ENCODE results near the gene ANOS1. TPM values are rescaled to one million over a fixed set of nuclear protein-coding genes. Genes with fewer than 3 reads are reported as not detected.
"Not testable (repeated sequence)": the region's sequence is repeated elsewhere in the genome, so short reads cannot be mapped to it uniquely, and the experiment has no call there.

ANOS1 gene
- total and polyA plus RNA-seq, 2 donors (not counting 1 experiment from before 2014, with no cell fraction given), result under 0.01 to 0.07 TPM

DNA sequence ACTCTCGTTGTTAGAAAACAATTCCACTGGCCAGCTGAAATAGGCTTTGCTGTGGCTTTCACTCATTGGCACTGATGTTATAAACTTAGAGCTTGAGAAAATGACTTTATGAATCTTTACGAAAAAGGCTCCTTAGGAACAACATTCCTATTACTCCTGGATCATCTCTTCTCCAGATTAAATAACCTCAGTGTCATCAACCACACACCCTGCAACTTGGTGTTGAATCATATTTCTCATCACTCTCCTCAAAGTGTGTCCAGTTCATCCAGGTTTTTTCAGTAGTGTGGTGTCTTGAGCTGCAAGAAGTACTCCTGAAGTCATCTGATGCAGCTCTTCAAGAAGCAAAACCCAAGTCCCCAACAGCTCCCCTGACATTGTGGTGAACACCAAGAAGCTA is 28.1 kb upstream of the ANOS1 start:
- peak in 1 of 2 donors; percentile 53 for DNase-seq (ENCODE audit: low read depth in 2 of 2)
- no peak overlapping the region for H3K27ac ChIP-seq (ENCODE audit: insufficient read depth, low read length)

DNA sequence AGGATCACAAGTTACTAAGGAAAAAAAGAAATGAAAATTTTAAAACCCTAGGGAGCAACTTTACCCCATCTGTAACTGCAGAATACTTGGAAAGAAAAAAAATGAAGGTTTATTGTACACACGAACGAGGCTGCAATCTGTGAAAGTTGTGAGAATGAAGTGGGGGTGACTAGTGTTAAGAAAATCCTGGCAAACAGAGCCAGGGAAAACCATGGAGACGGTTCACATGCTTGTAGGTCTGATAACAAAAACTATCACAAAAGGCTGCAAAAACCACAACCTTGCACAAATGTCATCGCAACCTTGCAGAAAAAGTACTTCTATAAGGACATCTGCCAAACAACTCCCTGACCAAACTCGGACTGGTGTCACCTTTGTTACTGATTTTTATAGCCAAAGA is 26.8 kb upstream of the ANOS1 start:
- not testable (repeated sequence) for H3K79me2 ChIP-seq (ENCODE audit: control insufficient read depth, insufficient read depth, low read length); H4K20me1 ChIP-seq (ENCODE audit: control insufficient read depth, extremely low read depth, insufficient read depth, low read length); H3K36me3 ChIP-seq (ENCODE audit: control insufficient read depth, insufficient read depth, low read length); H3K9ac ChIP-seq (ENCODE audit: insufficient read depth, low read length); H2AFZ ChIP-seq (ENCODE audit: low read length); H3K4me3 ChIP-seq (replicated peaks in 1 of 4; ENCODE audit: control extremely low read depth in 1 of 4, insufficient read depth in 1 of 4, low read depth in 3 of 4, low read length in 4 of 4); H3K27ac ChIP-seq (ENCODE audit: insufficient read depth, low read length); H3K27me3 ChIP-seq (ENCODE audit: control insufficient read depth, insufficient read depth, low read length); H3K9me3 ChIP-seq (ENCODE audit: control insufficient read depth, insufficient read depth, low read depth, low read length); H3K4me1 ChIP-seq (ENCODE audit: control insufficient read depth, extremely low read depth, insufficient read depth, low read length); H3K4me2 ChIP-seq (ENCODE audit: extremely low read depth, insufficient read depth, low read length)
- DNase-seq (ENCODE audit: low read depth in 2 of 2), result peak in 1 of 2 donors; percentile 69

More for the DNA sequence above, 28.1 kb upstream of the ANOS1 start:
- H2AFZ ChIP-seq (ENCODE audit: low read length), result no peak overlapping the region
- no peaks in the 10 kb centered on the region for H3K4me1 ChIP-seq (ENCODE audit: control insufficient read depth, extremely low read depth, insufficient read depth, low read length)
- no peak overlapping the region for H3K4me2 ChIP-seq (ENCODE audit: extremely low read depth, insufficient read depth, low read length)
- H3K9ac ChIP-seq (ENCODE audit: insufficient read depth, low read length), result no peak overlapping the region
- no peaks in the 10 kb centered on the region for H4K20me1 ChIP-seq (ENCODE audit: control insufficient read depth, extremely low read depth, insufficient read depth, low read length)
- no peaks in the 10 kb centered on the region for H3K9me3 ChIP-seq (ENCODE audit: control insufficient read depth, insufficient read depth, low read depth, low read length)
- no peaks in the 10 kb centered on the region for H3K27me3 ChIP-seq (ENCODE audit: control insufficient read depth, insufficient read depth, low read length)
- no peaks in the 10 kb centered on the region for H3K36me3 ChIP-seq (ENCODE audit: control insufficient read depth, insufficient read depth, low read length)
- no peak overlapping the region for H3K4me3 ChIP-seq (replicated peaks in 1 of 4; ENCODE audit: control extremely low read depth in 1 of 4, insufficient read depth in 1 of 4, low read depth in 3 of 4, low read length in 4 of 4)
- TF ChIP-seq EZH2 (IDR thresholded peaks at IDR 0.05; ENCODE audit: low read length, missing control alignments), result no peak
- TF ChIP-seq, protein P1, sequence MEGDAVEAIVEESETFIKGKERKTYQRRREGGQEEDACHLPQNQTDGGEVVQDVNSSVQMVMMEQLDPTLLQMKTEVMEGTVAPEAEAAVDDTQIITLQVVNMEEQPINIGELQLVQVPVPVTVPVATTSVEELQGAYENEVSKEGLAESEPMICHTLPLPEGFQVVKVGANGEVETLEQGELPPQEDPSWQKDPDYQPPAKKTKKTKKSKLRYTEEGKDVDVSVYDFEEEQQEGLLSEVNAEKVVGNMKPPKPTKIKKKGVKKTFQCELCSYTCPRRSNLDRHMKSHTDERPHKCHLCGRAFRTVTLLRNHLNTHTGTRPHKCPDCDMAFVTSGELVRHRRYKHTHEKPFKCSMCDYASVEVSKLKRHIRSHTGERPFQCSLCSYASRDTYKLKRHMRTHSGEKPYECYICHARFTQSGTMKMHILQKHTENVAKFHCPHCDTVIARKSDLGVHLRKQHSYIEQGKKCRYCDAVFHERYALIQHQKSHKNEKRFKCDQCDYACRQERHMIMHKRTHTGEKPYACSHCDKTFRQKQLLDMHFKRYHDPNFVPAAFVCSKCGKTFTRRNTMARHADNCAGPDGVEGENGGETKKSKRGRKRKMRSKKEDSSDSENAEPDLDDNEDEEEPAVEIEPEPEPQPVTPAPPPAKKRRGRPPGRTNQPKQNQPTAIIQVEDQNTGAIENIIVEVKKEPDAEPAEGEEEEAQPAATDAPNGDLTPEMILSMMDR (conservative IDR thresholded peaks at IDR 0.05 in 1 of 2, IDR thresholded peaks at IDR 0.05 in 1 of 2; ENCODE audit: low read depth in 1 of 2, low read length in 2 of 2), result no peak
- no peaks in the 10 kb centered on the region for H3K79me2 ChIP-seq (ENCODE audit: control insufficient read depth, insufficient read depth, low read length)

DNA sequence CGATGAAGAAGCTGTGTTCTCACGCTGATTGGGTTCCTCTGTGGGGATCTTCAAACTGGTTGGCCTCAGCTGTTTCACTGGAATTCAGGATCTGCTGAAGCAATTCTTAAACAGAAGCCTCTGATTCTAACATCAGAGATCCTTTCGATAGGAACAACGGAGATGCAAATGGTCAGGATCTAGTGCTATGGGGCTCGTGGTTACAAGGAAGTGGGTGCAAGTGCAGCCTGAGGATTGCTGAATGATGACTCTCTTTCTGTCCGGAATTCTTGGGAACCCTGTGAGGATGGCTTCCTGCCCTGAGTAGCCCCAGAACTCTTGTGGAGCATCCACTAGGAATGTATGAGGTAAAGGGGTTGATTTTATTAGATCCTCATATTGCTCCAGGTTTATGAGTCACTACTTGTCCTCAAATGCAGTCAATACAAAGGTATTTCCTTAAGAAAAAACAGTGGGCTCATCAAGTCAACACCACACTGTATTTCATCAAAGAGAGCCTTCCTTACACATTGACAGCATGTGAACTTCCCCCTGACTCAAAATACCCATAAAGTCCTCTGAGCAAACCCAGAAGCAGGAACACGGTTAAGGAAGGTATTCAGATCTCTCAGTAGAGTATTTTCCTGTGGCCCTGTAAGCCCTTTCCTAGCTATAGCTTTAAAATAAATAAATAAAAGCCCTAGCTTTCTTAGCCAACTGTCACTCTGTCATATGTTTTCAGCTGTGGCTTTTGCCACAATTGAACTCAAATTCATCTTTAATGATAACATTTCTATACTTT is 25.9 kb upstream of the ANOS1 start:
- H3K9me3 ChIP-seq (ENCODE audit: control insufficient read depth, insufficient read depth, low read depth, low read length); H3K36me3 ChIP-seq (ENCODE audit: control insufficient read depth, insufficient read depth, low read length); H4K20me1 ChIP-seq (ENCODE audit: control insufficient read depth, extremely low read depth, insufficient read depth, low read length); H3K27me3 ChIP-seq (ENCODE audit: control insufficient read depth, insufficient read depth, low read length); H3K79me2 ChIP-seq (ENCODE audit: control insufficient read depth, insufficient read depth, low read length); H2AFZ ChIP-seq (ENCODE audit: low read length); H3K4me2 ChIP-seq (ENCODE audit: extremely low read depth, insufficient read depth, low read length); H3K4me3 ChIP-seq (replicated peaks in 1 of 4; ENCODE audit: control extremely low read depth in 1 of 4, insufficient read depth in 1 of 4, low read depth in 3 of 4, low read length in 4 of 4); H3K27ac ChIP-seq (ENCODE audit: insufficient read depth, low read length); H3K4me1 ChIP-seq (ENCODE audit: control insufficient read depth, extremely low read depth, insufficient read depth, low read length); H3K9ac ChIP-seq (ENCODE audit: insufficient read depth, low read length): not testable (repeated sequence)
- peak in 1 of 2 donors; percentile 84 for DNase-seq (ENCODE audit: low read depth in 2 of 2)

DNA sequence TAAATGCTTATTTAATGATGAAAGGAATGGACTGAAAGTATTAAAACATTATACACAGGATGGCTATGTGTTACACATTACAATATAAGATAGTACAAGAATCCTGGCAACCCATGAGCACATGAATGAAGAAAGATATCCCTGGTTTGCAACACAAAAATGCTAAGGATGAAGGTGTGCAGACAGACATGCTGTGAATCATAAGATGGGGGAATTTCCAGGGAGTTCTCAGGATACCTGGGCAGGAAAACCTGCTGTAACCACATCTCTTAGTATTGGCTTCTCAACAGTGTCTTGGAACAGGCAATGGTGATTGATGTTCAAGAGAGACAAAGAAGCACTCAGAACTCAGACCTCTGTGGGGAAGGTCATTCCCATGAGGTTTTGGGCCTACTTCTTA is 23.9 kb upstream of the ANOS1 start:
- Histone ChIP-seq H3K36me3 (ENCODE audit: control insufficient read depth, insufficient read depth, low read length) (no peaks in the 10 kb centered on the region), H3K79me2 (ENCODE audit: control insufficient read depth, insufficient read depth, low read length) (no peaks in the 10 kb centered on the region), H3K4me3 (replicated peaks in 1 of 4; ENCODE audit: control extremely low read depth in 1 of 4, insufficient read depth in 1 of 4, low read depth in 3 of 4, low read length in 4 of 4) (no peak overlapping the region), H3K4me1 (ENCODE audit: control insufficient read depth, extremely low read depth, insufficient read depth, low read length) (no peaks in the 10 kb centered on the region), H3K27ac (ENCODE audit: insufficient read depth, low read length) (no peak overlapping the region), H4K20me1 (ENCODE audit: control insufficient read depth, extremely low read depth, insufficient read depth, low read length) (no peaks in the 10 kb centered on the region), H3K4me2 (ENCODE audit: extremely low read depth, insufficient read depth, low read length) (no peak overlapping the region), H3K27me3 (ENCODE audit: control insufficient read depth, insufficient read depth, low read length) (no peaks in the 10 kb centered on the region), H3K9ac (ENCODE audit: insufficient read depth, low read length) (no peak overlapping the region), H2AFZ (ENCODE audit: low read length) (no peak overlapping the region), H3K9me3 (ENCODE audit: control insufficient read depth, insufficient read depth, low read depth, low read length) (no peaks in the 10 kb centered on the region)
- peak in 1 of 2 donors; percentile 20 for DNase-seq (ENCODE audit: low read depth in 2 of 2)
- no peak for TF ChIP-seq EZH2 (IDR thresholded peaks at IDR 0.05; ENCODE audit: low read length, missing control alignments)
- TF ChIP-seq, protein P1 (conservative IDR thresholded peaks at IDR 0.05 in 1 of 2, IDR thresholded peaks at IDR 0.05 in 1 of 2; ENCODE audit: low read depth in 1 of 2, low read length in 2 of 2), result no peak

Measured in fibroblast of lung (primary cell).